Stomach (tissue), 9 donors: Measurements from ENCODE around the gene C1QL1. TPM values are rescaled to one million over a fixed set of nuclear protein-coding genes. Genes with fewer than 3 reads are reported as not detected.
"Not testable (repeated sequence)": the region's sequence is repeated elsewhere in the genome, so short reads cannot be mapped to it uniquely, and the experiment has no call there.

Experiments used
- DNase-seq, 2 donors: peaks; one replicate each; pipeline versions ENCODE4 v3.0.0 to v3.0.0-alpha.2; 2013 to 2019
- H3K27ac ChIP-seq, 5 donors: fragments of 200-600 bp in 4 of 5; sonication (generic) in 4 of 5; one replicate each; pipeline ENCODE4 v1.5.1; 2013 to 2019; ENCODE audit warnings: mild to moderate bottlenecking in 1 of 5, moderate library complexity in 1 of 5
- H3K27me3 ChIP-seq, 3 donors: fragments of 200-600 bp; sonication (generic); one replicate each; pipeline ENCODE4 v1.5.1; 2017 to 2019; ENCODE audit warnings: mixed run types in 1 of 3
- H3K36me3 ChIP-seq, 4 donors: fragments of 200-600 bp; sonication (generic); 1 replicate in 3 of 4; 2 replicates in 1 of 4; pipeline ENCODE4 v1.5.1; 2016 to 2019
- H3K4me1 ChIP-seq, 4 donors: fragments of 200-600 bp; sonication (generic); one replicate each; pipeline ENCODE4 v1.5.1; 2016 to 2019
- H3K4me3 ChIP-seq, 4 donors: fragments of 200-600 bp; sonication (generic) in 3 of 4; one replicate each; pipeline ENCODE4 v1.5.1; 2016 to 2019; ENCODE audit warnings: mild to moderate bottlenecking in 1 of 4
- H3K9me3 ChIP-seq, 4 donors: fragments of 200-600 bp; sonication (generic); one replicate each; pipeline ENCODE4 v1.5.1; 2016 to 2019
- EP300 ChIP-seq: sonication (generic); formaldehyde crosslinking; IDR thresholded peaks from one replicate; pipeline ENCODE4 v1.6.1; 2017; ENCODE audit warnings: antibody characterized with exemption
- POLR2A ChIP-seq, 4 donors: fragments of 450-650 bp; IDR thresholded peaks; one replicate each; pipeline ENCODE4 v1.6.1; 2016; ENCODE audit warnings: antibody characterized with exemption in 4 of 4, control low read depth in 2 of 4, mild to moderate bottlenecking in 1 of 4, moderate library complexity in 1 of 4
- POLR2AphosphoS5 ChIP-seq, 3 donors: sonication (generic); formaldehyde crosslinking; IDR thresholded peaks; one replicate each; pipeline ENCODE4 v1.6.1; 2016; ENCODE audit warnings: antibody characterized with exemption in 3 of 3
- WGBS, 5 donors: extraction: QIAGEN DNeasy Blood & Tissue Kit in 3 of 5; methylation state at CpG; one replicate each; pipeline versions ENCODE4 v1.1.5 to v1.1.7; 2013 to 2018; 5-methylcytosine and 5-hydroxymethylcytosine counted together
- intact Hi-C: fragments of 100-400 bp; cut with DNase I; formaldehyde crosslinking; loops from one replicate; pipeline ENCODE4 v1.15.1; 2023; ENCODE audit warnings: low total_unique reads
- polyA plus RNA-seq, 3 donors: library from polyadenylated mRNA; stranded (reverse); fragments of 200-250 nt; gene quantifications; one replicate each; pipeline ENCODE4 v1.2.3, GENCODE V29; 2013
- total RNA-seq, 5 donors: library from RNA; depleted of rRNA; stranded (reverse); fragments of >200 nt; gene quantifications; one replicate each; pipeline versions ENCODE4 v1.1.0 to v1.2.3, GENCODE V29; 2014 to 2016
- TF ChIP-seq, protein P1 (sequence below), 7 experiments: fragments of 450-650 bp in 4 of 7; fragments of 200-600 bp in 3 of 7; sonication (generic) in 3 of 7; IDR thresholded peaks; one replicate each; pipeline ENCODE4 v1.5.1; 2016 to 2019; ENCODE audit warnings: antibody characterized with exemption in 7 of 7, control low read depth in 2 of 7, mild to moderate bottlenecking in 1 of 7
- donor health status: healthy with polysubstance abuse.
- donor health status: Bipolar disorder and iron deficiency.
- donor health status: healthy.

C1QL1 gene
- total and polyA plus RNA-seq, 8 donors, result 2.2 to 16.3 (median 5.2) TPM; not detected in 1

DNA sequence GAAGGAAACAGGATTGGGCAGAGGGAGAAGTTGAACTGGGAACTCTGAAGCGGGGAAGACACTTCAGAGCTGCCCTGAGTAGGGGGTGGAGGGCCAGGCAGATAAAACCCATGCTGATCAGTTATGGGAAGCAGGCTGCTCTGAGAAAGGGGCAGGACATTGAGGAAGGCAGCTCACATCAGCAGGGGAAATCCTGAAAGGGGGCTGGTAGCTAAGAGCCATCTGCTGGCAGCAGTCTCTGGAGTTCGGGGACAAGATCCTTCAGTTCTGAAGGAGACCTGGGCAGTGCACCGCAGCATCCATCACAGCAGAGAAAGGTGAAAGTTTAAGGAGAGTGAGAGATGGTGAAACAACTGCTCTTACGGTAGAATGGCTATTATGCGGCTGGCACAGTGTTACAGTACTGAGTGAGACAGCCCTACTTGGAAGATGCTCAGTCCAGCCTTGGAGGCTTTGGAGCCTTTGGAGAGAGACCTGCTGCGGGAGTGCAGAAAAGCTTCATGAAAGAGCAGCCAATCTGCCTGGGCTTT lies 15.1 kb downstream of the C1QL1 start:
- Histone ChIP-seq H3K4me1 (peaks cover 0 to 5% (median 4%) of the 10 kb centered on the region in 4 donors), H3K4me3 (no peak overlapping the region), H3K27ac (no peak overlapping the region), H3K27me3 (peaks cover 0 to 18% (median 0%) of the 10 kb centered on the region in 3 donors), H3K36me3 (no peaks in the 10 kb centered on the region), H3K9me3 (no peaks in the 10 kb centered on the region)
- TF ChIP-seq POLR2AphosphoS5 (IDR thresholded peaks at IDR 0.05) (no peak), EP300 (no peak), POLR2A (IDR thresholded peaks at IDR 0.05) (no peak)
- TF ChIP-seq, protein P1, sequence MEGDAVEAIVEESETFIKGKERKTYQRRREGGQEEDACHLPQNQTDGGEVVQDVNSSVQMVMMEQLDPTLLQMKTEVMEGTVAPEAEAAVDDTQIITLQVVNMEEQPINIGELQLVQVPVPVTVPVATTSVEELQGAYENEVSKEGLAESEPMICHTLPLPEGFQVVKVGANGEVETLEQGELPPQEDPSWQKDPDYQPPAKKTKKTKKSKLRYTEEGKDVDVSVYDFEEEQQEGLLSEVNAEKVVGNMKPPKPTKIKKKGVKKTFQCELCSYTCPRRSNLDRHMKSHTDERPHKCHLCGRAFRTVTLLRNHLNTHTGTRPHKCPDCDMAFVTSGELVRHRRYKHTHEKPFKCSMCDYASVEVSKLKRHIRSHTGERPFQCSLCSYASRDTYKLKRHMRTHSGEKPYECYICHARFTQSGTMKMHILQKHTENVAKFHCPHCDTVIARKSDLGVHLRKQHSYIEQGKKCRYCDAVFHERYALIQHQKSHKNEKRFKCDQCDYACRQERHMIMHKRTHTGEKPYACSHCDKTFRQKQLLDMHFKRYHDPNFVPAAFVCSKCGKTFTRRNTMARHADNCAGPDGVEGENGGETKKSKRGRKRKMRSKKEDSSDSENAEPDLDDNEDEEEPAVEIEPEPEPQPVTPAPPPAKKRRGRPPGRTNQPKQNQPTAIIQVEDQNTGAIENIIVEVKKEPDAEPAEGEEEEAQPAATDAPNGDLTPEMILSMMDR (IDR thresholded peaks at IDR 0.05), result no peak
- no peak for DNase-seq
- 63 to 76% (median 70%) methylated on average over 6 of the region's 6 CpGs for WGBS, 5 donors
- intact Hi-C loops, result no loop called here

- Histone ChIP-seq H3K27me3 (peaks cover 0 to 11% (median 0%) of the 10 kb centered on the region in 3 donors), H3K9me3 (no peaks in the 10 kb centered on the region), H3K4me1 (peaks cover 5 to 19% (median 16%) of the 10 kb centered on the region in 4 donors), H3K27ac (peak overlapping the region in 3 of 5 donors; percentile 56 to 75 (median 65)), H3K36me3 (no peaks in the 10 kb centered on the region), H3K4me3 (peak overlapping the region; percentile 47 to 92 (median 56))
- TF ChIP-seq POLR2A (IDR thresholded peaks at IDR 0.05), result no peak
- TF ChIP-seq POLR2AphosphoS5 (IDR thresholded peaks at IDR 0.05), result no peak
- TF ChIP-seq EP300, result no peak
- TF ChIP-seq, protein P1 (IDR thresholded peaks at IDR 0.05), result no peak
- 58 to 67% (median 62%) methylated on average over 6 to 7 of the region's 7 CpGs for WGBS, 5 donors
- intact Hi-C loops, result no loop called here
- no peak for DNase-seq
These were observed 19.7 kb downstream of the C1QL1 start for GRCh38 chr17:44948315-44948795.

DNA sequence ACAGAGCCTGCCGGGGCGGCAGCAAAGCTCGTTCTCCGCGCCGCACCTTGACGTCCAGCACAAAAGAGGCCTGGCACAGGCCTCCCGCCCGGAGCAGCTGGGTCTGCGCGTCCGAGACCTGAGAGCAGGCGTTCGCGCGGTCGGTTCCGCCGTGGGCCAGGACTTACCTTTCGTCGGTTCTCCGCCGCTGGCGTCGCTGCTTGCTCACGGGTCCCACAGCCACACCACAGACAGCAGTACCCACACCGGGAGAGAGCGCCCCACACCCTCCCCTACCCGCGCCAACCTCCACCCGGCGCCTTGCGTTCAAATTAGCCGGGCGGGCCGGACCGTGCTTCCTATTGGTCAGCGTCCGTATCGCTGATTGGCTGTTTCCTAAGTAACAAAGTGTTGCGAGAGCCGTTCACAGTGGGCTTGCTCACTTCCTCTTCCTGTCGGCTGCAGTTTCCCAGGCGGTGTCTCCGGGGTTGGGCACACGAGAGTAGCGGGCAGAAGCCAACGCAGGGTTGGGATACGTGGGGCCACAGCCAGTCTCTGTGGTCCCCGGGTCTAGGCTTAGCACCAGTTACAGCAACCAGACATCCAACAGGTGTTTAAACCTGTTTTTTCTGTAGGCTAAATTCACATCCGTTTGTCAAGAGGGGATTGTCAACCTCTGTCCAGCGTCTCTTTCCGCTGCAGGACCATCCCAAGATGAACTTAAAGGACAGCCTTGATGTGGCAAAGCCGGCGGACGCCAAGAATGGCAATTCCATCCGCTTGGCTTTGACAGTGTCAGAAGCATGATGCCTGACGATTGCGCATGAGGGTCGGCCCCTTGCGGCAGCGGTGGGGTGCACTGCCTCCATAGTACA lies 20.4 kb downstream of the C1QL1 start, which contains the start of gene KIF18B:
Gene KIF18B (minus strand): TSS at position 313 of the 854 bp plus-strand sequence. CDS start 11,429 bp downstream, outside the sequence.
- DNase-seq, result peak; percentile 87 to 97
- Histone ChIP-seq H3K4me1 (peaks cover 5 to 19% (median 16%) of the 10 kb centered on the region in 4 donors), H3K9me3 (no peaks in the 10 kb centered on the region), H3K27me3 (peaks cover 0 to 11% (median 0%) of the 10 kb centered on the region in 3 donors), H3K36me3 (no peaks in the 10 kb centered on the region), H3K4me3 (peak within 1 kb of the TSS; percentile 47 to 92 (median 56)), H3K27ac (peak within 1 kb of the TSS in 4 of 5 donors; percentile 56 to 75 (median 67))
- intact Hi-C loops, result no loop called here
- TF ChIP-seq POLR2AphosphoS5 (IDR thresholded peaks at IDR 0.05) (peak; percentile 51 to 93 (median 82)), EP300 (no peak), POLR2A (IDR thresholded peaks at IDR 0.05) (no peak)
- TF ChIP-seq, protein P1 (IDR thresholded peaks at IDR 0.05), result peak in 1 of 7 experiments; percentile 4
- WGBS, 5 donors, result 1 to 3% (median 3%) methylated on average over 28 to 62 of the region's 62 CpGs

DNA sequence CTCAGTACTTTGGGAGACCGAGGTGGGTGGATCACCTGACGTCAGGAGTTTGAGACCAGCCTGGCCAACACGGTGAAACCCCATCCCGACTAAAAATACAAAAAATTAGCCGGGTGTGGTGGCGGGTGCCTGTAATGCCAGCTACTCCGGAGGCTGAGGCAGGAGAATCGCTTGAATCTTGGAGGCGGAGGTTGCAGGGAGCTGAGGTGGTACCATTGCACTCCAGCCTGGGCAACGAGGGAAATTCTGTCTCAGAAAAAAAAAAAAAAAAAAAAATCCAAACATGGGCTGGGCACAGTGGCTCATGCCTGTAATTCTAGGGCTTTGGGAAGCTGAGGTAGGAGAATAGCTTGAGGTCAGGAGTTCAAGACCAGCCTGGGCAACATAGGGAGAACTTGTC lies 22.5 kb downstream of the C1QL1 start:
- H3K36me3 ChIP-seq, H3K27ac ChIP-seq, H3K4me3 ChIP-seq, DNase-seq, intact Hi-C loops, H3K9me3 ChIP-seq: not testable (repeated sequence)
- peaks cover 5 to 22% (median 16%) of the 10 kb centered on the region in 4 donors for H3K4me1 ChIP-seq
- 85 to 98% (median 93%) methylated on average over 9 to 10 of the region's 10 CpGs for WGBS, 5 donors
- peaks cover 0 to 11% (median 0%) of the 10 kb centered on the region in 3 donors for H3K27me3 ChIP-seq
